GM18867 (cell line): ENCODE results near the gene RAB3B.

ENCODE experiments used
- ATAC-seq: cut with Tn5 transposase; IDR thresholded peaks from one replicate; pipeline ENCODE4 v1.9.1; 2021; ENCODE audit warnings: mild to moderate bottlenecking, moderate library complexity; ENCODE audit not compliant: unreplicated experiment

Gene RAB3B

GRCh38 chr1:51957618-51958017, 32.9 kb downstream of the RAB3B start:
- no peak for ATAC-seq

GRCh38 chr1:51956528-51957509, 33.7 kb downstream of the RAB3B start:
- ATAC-seq = no peak

GRCh38 chr1:51955797-51956527, 34.5 kb downstream of the RAB3B start:
- no peak for ATAC-seq

- ATAC-seq = no peak
These were observed 35.7 kb downstream of the RAB3B start for GRCh38 chr1:51954783-51955182.

- ATAC-seq = no peak
These were observed 37.4 kb downstream of the RAB3B start for GRCh38 chr1:51953079-51953478.

- no peak for ATAC-seq
These were observed 37.9 kb downstream of the RAB3B start for GRCh38 chr1:51952638-51953037.

GRCh38 chr1:51950701-51951100, 39.8 kb downstream of the RAB3B start:
- ATAC-seq = no peak

- ATAC-seq = no peak
These were observed 41.3 kb downstream of the RAB3B start for GRCh38 chr1:51949014-51949702.

- no peak for ATAC-seq
These were observed 42.0 kb downstream of the RAB3B start for GRCh38 chr1:51948491-51948915.

GRCh38 chr1:51946300-51946699, 44.2 kb downstream of the RAB3B start:
- no peak for ATAC-seq

- no peak for ATAC-seq
These were observed 44.9 kb downstream of the RAB3B start for GRCh38 chr1:51945591-51945990.

GRCh38 chr1:51942281-51942680, 48.2 kb downstream of the RAB3B start:
- no peak for ATAC-seq

GRCh38 chr1:51941528-51941927, 49.0 kb downstream of the RAB3B start:
- ATAC-seq = no peak

GRCh38 chr1:51937112-51937511, 53.4 kb downstream of the RAB3B start:
- no peak for ATAC-seq

GRCh38 chr1:51936531-51936930, 54.0 kb downstream of the RAB3B start:
- ATAC-seq = no peak

GRCh38 chr1:51933344-51933743, 57.2 kb downstream of the RAB3B start:
- no peak for ATAC-seq

GRCh38 chr1:51930329-51930728, 60.2 kb downstream of the RAB3B start:
- ATAC-seq = no peak

GRCh38 chr1:51928896-51929295, 61.6 kb downstream of the RAB3B start:
- no peak for ATAC-seq

- no peak for ATAC-seq
These were observed 63.5 kb downstream of the RAB3B start for GRCh38 chr1:51927029-51927428.

- ATAC-seq = no peak
These were observed 64.2 kb downstream of the RAB3B start for GRCh38 chr1:51926171-51926812.

GRCh38 chr1:51924455-51924854, 66.0 kb downstream of the RAB3B start:
- no peak for ATAC-seq
